Nephron progenitor cell (in vitro differentiated cells): ENCODE results near the gene HEXIM1.

ENCODE experiments used
- DNase-seq: peaks from one replicate; pipeline ENCODE4 v3.0.0; 2021
- H3K27ac Mint-ChIP-seq: 2 replicates; pipeline ENCODE4 v1.8.0; 2021; ENCODE audit warnings: mild to moderate bottlenecking, moderate library complexity, mixed read lengths
- H3K27me3 Mint-ChIP-seq: 2 replicates; pipeline ENCODE4 v1.8.0; 2021; ENCODE audit warnings: mild to moderate bottlenecking, low read depth, mixed read lengths; ENCODE audit not compliant: poor library complexity
- H3K36me3 Mint-ChIP-seq: 2 replicates; pipeline ENCODE4 v1.8.0; 2021; ENCODE audit warnings: low read depth, mixed read lengths
- H3K4me1 Mint-ChIP-seq: 2 replicates; pipeline ENCODE4 v1.8.0; 2021; ENCODE audit warnings: mixed read lengths
- H3K4me3 Mint-ChIP-seq: 2 replicates; pipeline ENCODE4 v1.8.0; 2021; ENCODE audit warnings: mild to moderate bottlenecking, moderate library complexity, mixed read lengths
- H3K9me3 Mint-ChIP-seq: 2 replicates; pipeline ENCODE4 v1.8.0; 2021; ENCODE audit warnings: mild to moderate bottlenecking, moderate library complexity, mixed read lengths
- TF ChIP-seq, protein P1 (sequence below): fragments of 200-600 bp; sonication (generic); IDR thresholded peaks from 2 replicates; pipeline ENCODE4 v1.5.0; 2021; ENCODE audit warnings: antibody characterized with exemption

HEXIM1 gene

GRCh38 chr17:45130681-45131615 is 17.3 kb upstream of the HEXIM1 start:
- Mint-ChIP-seq H3K36me3 (no peaks in the 10 kb centered on the region), H3K4me1 (peaks cover 46% of the 10 kb centered on the region), H3K4me3 (peak overlapping the region; percentile 78), H3K27me3 (peaks cover 5% of the 10 kb centered on the region), H3K27ac (no peak overlapping the region), H3K9me3 (peaks cover 8% of the 10 kb centered on the region)
- DNase-seq: no peak
- TF ChIP-seq, protein P1, sequence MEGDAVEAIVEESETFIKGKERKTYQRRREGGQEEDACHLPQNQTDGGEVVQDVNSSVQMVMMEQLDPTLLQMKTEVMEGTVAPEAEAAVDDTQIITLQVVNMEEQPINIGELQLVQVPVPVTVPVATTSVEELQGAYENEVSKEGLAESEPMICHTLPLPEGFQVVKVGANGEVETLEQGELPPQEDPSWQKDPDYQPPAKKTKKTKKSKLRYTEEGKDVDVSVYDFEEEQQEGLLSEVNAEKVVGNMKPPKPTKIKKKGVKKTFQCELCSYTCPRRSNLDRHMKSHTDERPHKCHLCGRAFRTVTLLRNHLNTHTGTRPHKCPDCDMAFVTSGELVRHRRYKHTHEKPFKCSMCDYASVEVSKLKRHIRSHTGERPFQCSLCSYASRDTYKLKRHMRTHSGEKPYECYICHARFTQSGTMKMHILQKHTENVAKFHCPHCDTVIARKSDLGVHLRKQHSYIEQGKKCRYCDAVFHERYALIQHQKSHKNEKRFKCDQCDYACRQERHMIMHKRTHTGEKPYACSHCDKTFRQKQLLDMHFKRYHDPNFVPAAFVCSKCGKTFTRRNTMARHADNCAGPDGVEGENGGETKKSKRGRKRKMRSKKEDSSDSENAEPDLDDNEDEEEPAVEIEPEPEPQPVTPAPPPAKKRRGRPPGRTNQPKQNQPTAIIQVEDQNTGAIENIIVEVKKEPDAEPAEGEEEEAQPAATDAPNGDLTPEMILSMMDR: no peak

- Mint-ChIP-seq H3K36me3 (no peaks in the 10 kb centered on the region), H3K27ac (no peak overlapping the region), H3K9me3 (peaks cover 8% of the 10 kb centered on the region), H3K27me3 (peaks cover 5% of the 10 kb centered on the region), H3K4me3 (peak overlapping the region; percentile 78), H3K4me1 (peaks cover 52% of the 10 kb centered on the region)
- TF ChIP-seq, protein P1: peak; percentile 97
- DNase-seq: peak; percentile 87
These were observed 16.5 kb upstream of the HEXIM1 start for GRCh38 chr17:45131616-45132319.

DNA sequence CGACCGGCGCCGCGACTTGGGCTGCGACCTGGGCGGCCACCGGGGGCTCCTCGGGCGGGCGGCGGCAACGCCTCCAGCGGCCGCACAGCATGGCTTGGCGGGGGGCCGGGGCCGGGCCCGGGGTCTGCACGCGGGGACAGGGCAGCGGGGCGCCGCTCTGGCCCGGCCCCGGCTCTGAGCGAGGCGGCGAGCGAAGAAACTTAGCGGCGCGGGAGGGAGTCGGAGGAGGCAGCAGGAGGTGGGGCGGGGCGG is 16.0 kb upstream of the HEXIM1 start, which contains the start of gene PLCD3:
PLCD3 (minus strand) TSS at position 196 of the 252 bp plus-strand sequence; CDS start at position 91, 105 bp downstream.
- H3K27ac Mint-ChIP-seq: no peak within 1 kb of the TSS
- H3K4me3 Mint-ChIP-seq: peak within 1 kb of the TSS; percentile 81
- TF ChIP-seq, protein P1: no peak
- peak; percentile 86 for DNase-seq
- peaks cover 8% of the 10 kb centered on the region for H3K9me3 Mint-ChIP-seq
- peaks cover 5% of the 10 kb centered on the region for H3K27me3 Mint-ChIP-seq
- H3K4me1 Mint-ChIP-seq: peaks cover 47% of the 10 kb centered on the region
- H3K36me3 Mint-ChIP-seq: no peaks in the 10 kb centered on the region

- H3K4me1 Mint-ChIP-seq: peaks cover 42% of the 10 kb centered on the region
- H3K27ac Mint-ChIP-seq: no peak overlapping the region
- H3K9me3 Mint-ChIP-seq: peaks cover 8% of the 10 kb centered on the region
- no peaks in the 10 kb centered on the region for H3K36me3 Mint-ChIP-seq
- TF ChIP-seq, protein P1: peak; percentile 62
- H3K27me3 Mint-ChIP-seq: peaks cover 5% of the 10 kb centered on the region
- peak; percentile 72 for DNase-seq
- peak overlapping the region; percentile 81 for H3K4me3 Mint-ChIP-seq
These were observed 15.5 kb upstream of the HEXIM1 start for GRCh38 chr17:45132572-45133463.

- Mint-ChIP-seq H3K27me3 (peaks cover 5% of the 10 kb centered on the region), H3K4me1 (peaks cover 27% of the 10 kb centered on the region), H3K9me3 (peaks cover 8% of the 10 kb centered on the region), H3K4me3 (peak within 1 kb of the TSS; percentile 71), H3K36me3 (no peaks in the 10 kb centered on the region), H3K27ac (no peak within 1 kb of the TSS)
- DNase-seq: peak; percentile 97
- TF ChIP-seq, protein P1: peak; percentile 100
These were observed 12.9 kb upstream of the HEXIM1 start, which contains the start of gene ACBD4 for GRCh38 chr17:45135192-45135977. Gene ACBD4 (plus strand): TSS chr17:45135687. CDS start chr17:45136145, 458 bp downstream.
